Esophagus squamous epithelium (tissue), 5 donors: ENCODE data around the gene CHMP1A. TPM values are rescaled to one million over a fixed set of nuclear protein-coding genes. Genes with fewer than 3 reads are reported as not detected.

ENCODE experiments used
- DNase-seq: peaks from one replicate; lab custom pipeline; 2025; lab: John Stamatoyannopoulos, UW
- H3K27ac ChIP-seq, 4 donors: fragments of 200-600 bp; sonication (generic); one replicate each; pipeline ENCODE4 v1.5.1; 2016 to 2019; ENCODE audit warnings: mild to moderate bottlenecking in 1 of 4
- H3K27me3 ChIP-seq, 4 donors: fragments of 200-600 bp; sonication (generic); 1 replicate in 3 of 4; 2 replicates in 1 of 4; pipeline versions ENCODE4 v1.5.1 to v1.6.0; 2017 to 2021; ENCODE audit warnings: antibody characterized with exemption in 1 of 4
- H3K36me3 ChIP-seq, 3 donors: fragments of 200-600 bp; sonication (generic); one replicate each; pipeline ENCODE4 v1.5.1; 2016 to 2019
- H3K4me1 ChIP-seq, 3 donors: fragments of 200-600 bp; sonication (generic); one replicate each; pipeline ENCODE4 v1.5.1; 2017 to 2019
- H3K4me3 ChIP-seq, 4 donors: fragments of 200-600 bp; sonication (generic); 1 replicate in 3 of 4; 2 replicates in 1 of 4; pipeline ENCODE4 v1.5.1; 2016 to 2019; ENCODE audit warnings: mild to moderate bottlenecking in 2 of 4, moderate library complexity in 1 of 4
- H3K9me3 ChIP-seq, 3 donors: fragments of 200-600 bp; sonication (generic); one replicate each; pipeline ENCODE4 v1.5.1; 2016 to 2019
- CTCF ChIP-seq, 6 experiments: fragments of 450-650 bp in 4 of 6; fragments of 200-600 bp in 2 of 6; sonication (generic) in 2 of 6; IDR thresholded peaks; one replicate each; pipeline ENCODE4 v1.5.1; 2016 to 2019; ENCODE audit warnings: antibody characterized with exemption in 6 of 6, mild to moderate bottlenecking in 4 of 6, moderate library complexity in 4 of 6
- POLR2A ChIP-seq, 4 donors: fragments of 450-650 bp; IDR thresholded peaks; one replicate each; pipeline ENCODE4 v1.6.1; 2017; ENCODE audit warnings: antibody characterized with exemption in 4 of 4, mild to moderate bottlenecking in 4 of 4, moderate library complexity in 3 of 4
- WGBS, 2 donors: methylation state at CpG; one replicate each; pipeline ENCODE4 v1.1.5; 2018; 5-methylcytosine and 5-hydroxymethylcytosine counted together
- intact Hi-C: fragments of 100-400 bp; cut with DNase I; formaldehyde crosslinking; loops from one replicate; pipeline ENCODE4 v1.15.0; 2022
- total RNA-seq, 4 donors: library from RNA; depleted of rRNA; stranded (reverse); fragments of >200 nt; gene quantifications; one replicate each; pipeline ENCODE4 v1.1.0, GENCODE V29; 2016
- donor health status: DM: yes; HTN: yes; CAD: no.

The CHMP1A gene
- total RNA-seq, 4 donors from 2014 or later = 83.0 to 116 (median 104) TPM

GRCh38 chr16:89623511-89624261, 33.8 kb downstream of the CHMP1A start:
- Histone ChIP-seq H3K27ac (peak overlapping the region in 1 of 4 donors; percentile 54), H3K9me3 (no peaks in the 10 kb centered on the region), H3K36me3 (no peaks in the 10 kb centered on the region), H3K27me3 (peaks cover 0 to 71% (median 0%) of the 10 kb centered on the region in 4 donors), H3K4me1 (peaks cover 0 to 16% (median 5%) of the 10 kb centered on the region in 3 donors), H3K4me3 (no peak overlapping the region)
- WGBS, 2 donors = 13 to 31% methylated on average over 27 of the region's 28 CpGs
- no peak for TF ChIP-seq POLR2A (IDR thresholded peaks at IDR 0.05)
- TF ChIP-seq CTCF (IDR thresholded peaks at IDR 0.05) = no peak
- DNase-seq = no peak
- intact Hi-C loops = loop anchor here (10.0 kb wide), 1 partner anchor 609 kb away; no protein-coding TSS in a partner anchor

GRCh38 chr16:89621698-89622409, 35.7 kb downstream of the CHMP1A start:
- intact Hi-C loops = loop anchor here (10.0 kb wide), 1 partner anchor 607 kb away; no protein-coding TSS in a partner anchor
- H3K27ac ChIP-seq = no peak overlapping the region
- H3K4me3 ChIP-seq = no peak overlapping the region
- no peaks in the 10 kb centered on the region for H3K36me3 ChIP-seq
- TF ChIP-seq POLR2A (IDR thresholded peaks at IDR 0.05) = no peak
- TF ChIP-seq CTCF (IDR thresholded peaks at IDR 0.05) = no peak
- peaks cover 0 to 21% (median 5%) of the 10 kb centered on the region in 3 donors for H3K4me1 ChIP-seq
- WGBS, 2 donors = 58 to 79% methylated on average over 17 to 24 of the region's 32 CpGs
- DNase-seq = no peak
- H3K9me3 ChIP-seq = no peaks in the 10 kb centered on the region
- H3K27me3 ChIP-seq = peaks cover 0 to 71% (median 0%) of the 10 kb centered on the region in 4 donors

GRCh38 chr16:89621136-89621697, 36.3 kb downstream of the CHMP1A start:
- Histone ChIP-seq H3K36me3 (no peaks in the 10 kb centered on the region), H3K9me3 (no peaks in the 10 kb centered on the region), H3K27me3 (peaks cover 0 to 66% (median 0%) of the 10 kb centered on the region in 4 donors), H3K4me3 (no peak overlapping the region), H3K27ac (no peak overlapping the region), H3K4me1 (peaks cover 0 to 27% (median 5%) of the 10 kb centered on the region in 3 donors)
- no peak for DNase-seq
- intact Hi-C loops = loop anchor here (10.0 kb wide), 1 partner anchor 606 kb away; no protein-coding TSS in a partner anchor
- WGBS, 2 donors = 82% methylated on average over 13 of the region's 18 CpGs; no CpG with 5 or more reads in 1 of the 2 donors
- TF ChIP-seq CTCF (IDR thresholded peaks at IDR 0.05) (no peak), POLR2A (IDR thresholded peaks at IDR 0.05) (no peak)

GRCh38 chr16:89620406-89620841, 37.1 kb downstream of the CHMP1A start:
- 60 to 81% methylated on average over 1 to 11 of the region's 16 CpGs for WGBS, 2 donors
- Histone ChIP-seq H3K27ac (no peak overlapping the region), H3K36me3 (no peaks in the 10 kb centered on the region), H3K9me3 (no peaks in the 10 kb centered on the region), H3K4me1 (peaks cover 0 to 27% (median 5%) of the 10 kb centered on the region in 3 donors), H3K27me3 (peaks cover 0 to 62% (median 0%) of the 10 kb centered on the region in 4 donors), H3K4me3 (no peak overlapping the region)
- DNase-seq = no peak
- TF ChIP-seq CTCF (IDR thresholded peaks at IDR 0.05) (no peak), POLR2A (IDR thresholded peaks at IDR 0.05) (no peak)
- intact Hi-C loops = loop anchor here (10.0 kb wide), 1 partner anchor 606 kb away; no protein-coding TSS in a partner anchor
